Smooth muscle cell (in vitro differentiated cells): ENCODE results near the gene MCL1. TPM values are rescaled to one million over a fixed set of nuclear protein-coding genes. Genes with fewer than 3 reads are reported as not detected.
"Not testable (repeated sequence)": the region's sequence is repeated elsewhere in the genome, so short reads cannot be mapped to it uniquely, and the experiment has no call there.

ENCODE experiments used
- DNase-seq: peaks from one replicate; lab custom pipeline; 2025; ENCODE audit not compliant: unreplicated experiment; lab: John Stamatoyannopoulos, UW
- H2AFZ ChIP-seq: fragments of 200-600 bp; sonication (generic); 2 replicates; pipeline ENCODE4 v1.6.0; 2016; ENCODE audit warnings: antibody characterized with exemption, low read depth, mild to moderate bottlenecking
- H3F3A ChIP-seq: fragments of 200-600 bp; sonication (generic); 2 replicates; pipeline ENCODE4 v1.6.0; 2017; ENCODE audit warnings: antibody characterized with exemption, low read depth
- H3K27ac ChIP-seq: fragments of 200-600 bp; sonication (generic); 2 replicates; pipeline ENCODE4 v1.5.1; 2016; ENCODE audit warnings: low read depth, mild to moderate bottlenecking
- H3K27me3 ChIP-seq: fragments of 200-600 bp; sonication (generic); 2 replicates; pipeline ENCODE4 v1.6.1; 2016; ENCODE audit warnings: low read depth, mild to moderate bottlenecking
- H3K36me3 ChIP-seq: fragments of 200-600 bp; sonication (generic); 2 replicates; pipeline ENCODE4 v1.5.1; 2016; ENCODE audit warnings: low read depth
- H3K4me1 ChIP-seq: fragments of 200-600 bp; sonication (generic); 2 replicates; pipeline ENCODE4 v1.5.1; 2016; ENCODE audit warnings: low read depth
- H3K4me2 ChIP-seq: fragments of 200-600 bp; sonication (generic); 2 replicates; pipeline ENCODE4 v1.6.0; 2016; ENCODE audit warnings: mild to moderate bottlenecking
- H3K4me3 ChIP-seq: fragments of 200-600 bp; sonication (generic); 2 replicates; pipeline ENCODE4 v1.5.1; 2016; ENCODE audit warnings: mild to moderate bottlenecking
- H3K79me2 ChIP-seq: fragments of 200-600 bp; sonication (generic); 2 replicates; pipeline ENCODE4 v1.6.0; 2016; ENCODE audit warnings: low read depth, mild to moderate bottlenecking
- H3K9ac ChIP-seq: fragments of 200-600 bp; sonication (generic); 2 replicates; pipeline ENCODE4 v1.6.0; 2016; ENCODE audit warnings: low read depth
- H3K9me3 ChIP-seq: fragments of 200-600 bp; sonication (generic); replicated peaks from 2 replicates; pipeline ENCODE4 v1.5.1; 2016; ENCODE audit warnings: low read depth
- H4K20me1 ChIP-seq: fragments of 200-600 bp; sonication (generic); 2 replicates; pipeline ENCODE4 v1.6.0; 2016; ENCODE audit warnings: low read depth
- CTCF ChIP-seq: fragments of 200-600 bp; sonication (generic); IDR thresholded peaks from 2 replicates; pipeline ENCODE4 v1.5.1; 2017; ENCODE audit warnings: borderline replicate concordance, mild to moderate bottlenecking, antibody characterized with exemption; ENCODE audit not compliant: insufficient read depth, poor library complexity, severe bottlenecking
- WGBS: methylation state at CpG from one replicate; pipeline ENCODE4 v1.1.7; 2016; ENCODE audit warnings: low lambda C conversion rate; 5-methylcytosine and 5-hydroxymethylcytosine counted together
- polyA plus RNA-seq: library from polyadenylated mRNA; unstranded; fragments of >200 nt; fragmentation: Nextera tagmentation; extraction: Ambion mirVana; gene quantifications from 2 replicates; pipeline ENCODE4 v1.2.1, GENCODE V29; 2016
- total RNA-seq: library from RNA; depleted of rRNA; stranded (reverse); fragments of >200 nt; gene quantifications from 2 replicates; pipeline ENCODE4 v1.2.3, GENCODE V29; 2014

The MCL1 gene
- total and polyA plus RNA-seq, 2 experiments from 2014 or later: 224 to 519 TPM

GRCh38 chr1:150575072-150575489 is 4.3 kb downstream of the MCL1 start:
- peaks cover 32% of the 10 kb centered on the region for H3K36me3 ChIP-seq
- WGBS: 70% methylated on average over 4 of the region's 4 CpGs

GRCh38 chr1:150574260-150575071 is 4.9 kb downstream of the MCL1 start:
- peaks cover 32% of the 10 kb centered on the region for H3K36me3 ChIP-seq
- H3K4me1 ChIP-seq: peaks cover 30% of the 10 kb centered on the region
- peaks cover 64% of the 10 kb centered on the region for H3F3A ChIP-seq
- 89% methylated on average over 6 of the region's 6 CpGs for WGBS
- peak overlapping the region; percentile 96 for H3K27ac ChIP-seq
- no peak overlapping the region for H2AFZ ChIP-seq
- no peaks in the 10 kb centered on the region for H3K27me3 ChIP-seq
- H3K9ac ChIP-seq: peak overlapping the region; percentile 28
- peak overlapping the region; percentile 92 for H3K4me3 ChIP-seq
- H3K79me2 ChIP-seq: peaks cover 86% of the 10 kb centered on the region
- H4K20me1 ChIP-seq: peaks cover 99% of the 10 kb centered on the region
- peak overlapping the region; percentile 83 for H3K4me2 ChIP-seq
- DNase-seq: no peak
- TF ChIP-seq CTCF: no peak
- no peaks in the 10 kb centered on the region for H3K9me3 ChIP-seq

More at GRCh38 chr1:150575072-150575489, 4.3 kb downstream of the MCL1 start:
- Histone ChIP-seq H3K79me2 (peaks cover 86% of the 10 kb centered on the region), H3K27me3 (no peaks in the 10 kb centered on the region), H3F3A (peaks cover 67% of the 10 kb centered on the region), H2AFZ (no peak overlapping the region), H3K9ac (peak overlapping the region; percentile 99), H3K9me3 (no peaks in the 10 kb centered on the region), H3K4me1 (peaks cover 28% of the 10 kb centered on the region), H4K20me1 (peaks cover 93% of the 10 kb centered on the region), H3K4me2 (peak overlapping the region; percentile 83), H3K4me3 (peak overlapping the region; percentile 92), H3K27ac (peak overlapping the region; percentile 96)
- DNase-seq: no peak
- no peak for TF ChIP-seq CTCF

- not testable (repeated sequence) for H2AFZ ChIP-seq, DNase-seq, H3K9ac ChIP-seq, H3K9me3 ChIP-seq, H3K27me3 ChIP-seq
- peak overlapping the region; percentile 92 for H3K4me3 ChIP-seq
- WGBS: 96% methylated on average over 13 of the region's 13 CpGs
- H3K27ac ChIP-seq: peak overlapping the region; percentile 96
- peak overlapping the region; percentile 83 for H3K4me2 ChIP-seq
- H4K20me1 ChIP-seq: peaks cover 98% of the 10 kb centered on the region
- peaks cover 79% of the 10 kb centered on the region for H3K79me2 ChIP-seq
- H3K36me3 ChIP-seq: peaks cover 32% of the 10 kb centered on the region
- peaks cover 66% of the 10 kb centered on the region for H3F3A ChIP-seq
- peaks cover 38% of the 10 kb centered on the region for H3K4me1 ChIP-seq
These were observed 5.8 kb downstream of the MCL1 start for GRCh38 chr1:150573648-150574071.

- Histone ChIP-seq H3K79me2 (peaks cover 73% of the 10 kb centered on the region), H3K9ac (no peak overlapping the region), H4K20me1 (peaks cover 98% of the 10 kb centered on the region), H3K27ac (peak overlapping the region; percentile 96), H3K27me3 (no peaks in the 10 kb centered on the region), H3K4me2 (peak overlapping the region; percentile 83), H2AFZ (no peak overlapping the region), H3K36me3 (peaks cover 32% of the 10 kb centered on the region), H3F3A (peaks cover 64% of the 10 kb centered on the region), H3K4me3 (no peak overlapping the region), H3K4me1 (peaks cover 44% of the 10 kb centered on the region), H3K9me3 (no peaks in the 10 kb centered on the region)
- no peak for DNase-seq
- WGBS: 81% methylated on average over 4 of the region's 4 CpGs
- TF ChIP-seq CTCF: no peak
These were observed 6.3 kb downstream of the MCL1 start for GRCh38 chr1:150572918-150573647.
